Measurements from ENCODE around the gene JAZF1.

Gene JAZF1

DNA sequence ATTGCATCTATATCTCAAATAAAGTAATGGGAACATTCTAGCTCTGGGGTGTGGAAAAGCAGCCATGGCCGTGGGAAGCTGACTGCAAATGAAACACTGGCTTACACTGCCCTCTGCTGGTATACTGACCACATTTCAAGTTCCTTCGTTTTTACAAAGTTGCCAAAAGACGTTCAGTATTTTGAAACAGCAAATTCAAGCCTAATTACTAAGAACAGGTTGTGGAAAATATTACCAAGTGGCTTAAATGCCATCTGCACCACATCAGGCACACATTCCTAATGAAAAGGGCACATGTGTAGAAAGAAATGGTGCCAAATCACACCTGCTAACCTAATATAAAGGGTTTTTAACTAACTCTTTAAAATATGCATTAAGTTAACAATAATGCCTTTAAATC lies 83.9 kb downstream of the JAZF1 start:
- DNase-seq, result no peak

DNA sequence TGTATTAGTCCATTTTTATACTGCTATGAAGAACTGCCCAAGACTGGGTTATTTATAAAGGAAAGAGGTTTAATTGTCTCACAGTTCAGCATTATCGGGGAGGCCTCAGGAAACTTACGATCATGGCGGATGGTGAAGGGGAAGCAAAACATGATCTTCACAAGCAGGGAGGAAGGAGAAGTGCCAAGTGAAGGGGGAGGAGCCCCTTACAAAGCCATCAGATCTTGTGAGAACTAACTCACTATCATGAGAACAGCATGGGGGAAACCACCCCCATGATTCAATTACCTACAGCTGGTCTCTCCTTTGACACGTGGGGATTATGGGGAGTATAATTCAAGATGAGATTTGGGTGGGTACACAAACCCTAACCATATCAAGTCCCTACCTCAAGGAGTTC lies 85.4 kb downstream of the JAZF1 start:
- no peak for DNase-seq

DNA sequence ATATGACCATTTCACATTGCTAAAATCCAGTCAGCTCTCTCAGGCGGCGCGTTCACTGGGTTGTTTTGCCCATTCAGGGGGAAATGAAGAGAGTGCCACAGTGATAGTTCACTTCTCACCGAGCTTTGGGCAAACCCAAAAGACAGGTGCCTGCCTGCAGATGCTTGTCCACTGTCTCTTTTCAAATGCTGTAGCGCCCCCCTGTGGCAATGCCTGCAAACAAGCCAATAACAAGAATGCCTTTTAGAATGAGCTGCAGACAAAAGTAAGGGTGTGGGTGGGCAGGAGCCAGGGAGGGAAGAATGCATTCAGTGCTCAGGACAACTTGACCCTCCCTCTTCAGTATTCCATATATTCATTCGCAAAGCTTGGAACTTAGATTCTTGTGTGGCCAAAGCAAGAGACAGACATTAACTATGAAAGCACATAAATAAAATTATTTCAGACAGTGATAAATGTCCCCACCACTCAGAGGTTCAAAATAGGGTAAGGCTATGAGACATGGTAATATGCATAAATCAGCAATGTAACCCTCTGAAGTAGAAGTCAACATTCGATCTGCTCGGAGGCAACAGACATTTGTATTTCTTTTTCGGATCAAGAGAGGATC lies 86.9 kb downstream of the JAZF1 start:
- DNase-seq, result peak; percentile 26

DNA sequence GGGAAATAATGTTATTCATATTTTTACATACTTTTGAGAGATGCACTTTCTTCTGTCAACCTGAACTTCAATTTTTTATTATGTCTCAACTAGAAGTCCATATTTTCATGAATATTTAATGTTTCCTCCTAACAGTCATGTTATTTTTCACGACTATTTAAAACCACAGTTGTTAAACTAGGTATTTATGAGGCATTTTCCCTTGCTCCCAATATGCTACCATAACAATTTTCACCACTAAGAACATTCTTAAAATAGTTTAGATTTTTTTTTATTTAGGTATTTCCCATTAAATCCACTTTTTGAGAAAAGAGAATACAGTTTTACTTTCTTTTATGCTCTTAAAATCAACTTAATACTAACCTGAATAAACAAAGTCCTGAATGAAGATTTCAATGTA lies 89.4 kb downstream of the JAZF1 start:
- DNase-seq, result no peak

DNA sequence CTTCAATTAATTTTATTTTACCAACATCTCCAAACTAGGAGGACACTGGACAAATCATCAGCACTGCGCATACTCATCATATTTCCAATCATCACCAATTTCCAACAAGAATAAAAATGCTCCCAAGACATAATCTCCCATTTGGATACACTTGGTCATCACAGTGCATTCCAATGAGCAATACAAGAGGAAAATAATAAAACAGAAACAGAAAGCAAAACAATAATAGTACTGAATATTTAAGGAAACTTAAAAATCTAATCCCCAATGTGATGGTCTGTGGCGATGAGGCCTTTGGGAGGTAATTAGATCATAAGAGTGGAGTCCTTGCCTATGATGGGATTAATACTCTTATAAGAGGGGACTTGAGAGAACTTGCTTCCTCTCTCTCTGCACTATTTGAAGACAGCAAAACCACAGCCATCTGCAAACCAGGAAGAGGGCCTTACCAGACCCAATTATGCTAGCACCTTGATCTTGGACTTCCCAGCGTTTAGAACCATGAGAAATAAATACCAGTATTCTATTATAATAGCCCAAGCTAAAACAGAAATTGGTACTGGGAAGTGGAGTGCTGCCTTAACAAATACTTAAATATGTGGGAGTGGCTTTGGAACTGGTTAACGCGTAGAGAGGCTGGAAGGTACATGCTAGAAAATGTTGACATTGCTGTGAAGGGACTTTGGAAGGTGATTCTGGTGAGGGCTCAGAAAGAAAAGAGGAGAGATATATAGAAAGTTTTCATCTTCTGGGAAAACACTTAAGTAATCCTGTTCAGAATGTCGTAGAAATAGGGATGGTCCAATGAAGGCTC lies 91.5 kb downstream of the JAZF1 start:
- DNase-seq, result no peak

DNA sequence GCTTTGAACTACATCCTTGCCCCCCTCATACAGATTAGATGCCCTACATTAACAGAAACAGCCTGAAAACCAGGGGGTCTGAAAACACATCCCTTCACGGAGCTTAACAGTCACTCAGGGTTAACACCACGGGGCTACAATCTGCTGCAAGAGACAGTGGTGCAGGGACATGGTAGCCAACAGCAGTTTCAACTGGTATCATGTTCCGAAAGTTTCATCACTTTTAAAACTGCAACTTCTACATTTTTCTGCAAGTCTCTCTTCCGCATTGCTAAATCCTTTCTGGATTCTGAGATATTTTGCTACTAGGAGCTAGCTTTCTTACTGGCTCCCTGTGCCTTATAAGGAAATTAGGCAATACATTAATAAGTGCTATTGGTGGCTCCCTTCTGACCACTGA lies 92.6 kb downstream of the JAZF1 start:
- no peak for DNase-seq

DNA sequence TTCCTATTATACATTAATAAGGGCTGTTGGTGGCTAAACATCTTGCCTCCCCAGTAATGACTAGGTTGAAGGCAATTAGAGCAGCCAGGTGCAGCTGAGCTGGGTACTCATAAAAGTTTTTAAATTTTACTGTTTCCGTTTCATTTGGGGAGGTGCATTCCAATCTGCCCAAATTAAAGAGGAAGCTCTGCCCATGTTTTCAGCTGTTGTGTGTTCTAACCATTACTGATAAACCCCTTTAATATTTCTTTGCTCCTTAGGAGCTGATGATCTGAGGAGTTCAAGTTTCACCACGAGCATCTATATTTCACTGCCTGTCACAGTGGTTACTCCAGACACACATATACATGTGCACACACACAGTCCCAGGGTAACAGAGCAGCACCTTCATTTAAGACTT lies 94.4 kb downstream of the JAZF1 start:
- no peak for DNase-seq

DNA sequence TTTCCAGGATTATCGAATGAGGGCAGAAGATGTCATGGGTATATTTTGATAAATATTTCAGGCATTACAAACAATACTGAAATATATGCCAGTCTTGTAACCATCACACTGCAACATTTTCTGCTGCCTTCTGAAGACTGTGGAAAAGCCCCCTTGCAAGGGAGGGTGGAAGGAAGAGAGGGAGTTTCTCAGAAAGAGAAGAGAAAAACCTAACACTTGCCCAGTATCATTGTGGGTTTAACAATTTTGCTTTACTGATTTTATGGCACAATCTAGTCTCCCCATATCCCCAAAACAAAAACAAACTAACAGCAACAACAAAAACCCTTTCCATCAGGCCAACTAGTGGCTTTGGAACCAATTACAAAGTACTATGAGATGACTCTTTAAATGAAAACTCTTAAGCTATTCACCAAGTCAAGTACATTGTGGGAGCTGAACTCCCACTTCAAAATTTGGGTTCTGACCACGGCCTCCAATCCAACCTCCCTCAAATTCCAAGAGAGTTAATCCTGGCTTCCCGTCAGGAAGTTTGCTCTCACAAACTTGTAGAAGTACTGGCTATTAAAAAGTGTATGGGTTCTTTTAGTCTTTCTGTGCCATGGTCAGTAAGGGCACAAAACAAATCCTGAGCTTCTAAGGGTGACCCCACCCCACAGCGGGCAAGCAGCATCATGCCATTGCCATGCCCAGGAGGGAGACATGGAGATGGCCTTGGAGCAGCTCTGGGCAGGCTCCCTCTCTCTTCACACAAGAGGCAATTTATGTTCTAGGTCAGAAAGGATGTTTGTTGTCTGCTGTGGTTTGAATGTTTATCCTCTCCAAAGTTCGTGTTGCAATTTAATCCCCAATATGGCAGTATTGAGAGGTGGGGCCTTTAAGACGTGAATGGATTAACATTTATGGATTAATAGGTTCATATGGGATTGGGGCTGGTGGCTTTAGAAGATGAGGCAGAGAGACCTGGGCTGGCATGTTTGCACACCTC lies 96.3 kb downstream of the JAZF1 start:
- DNase-seq, result no peak

DNA sequence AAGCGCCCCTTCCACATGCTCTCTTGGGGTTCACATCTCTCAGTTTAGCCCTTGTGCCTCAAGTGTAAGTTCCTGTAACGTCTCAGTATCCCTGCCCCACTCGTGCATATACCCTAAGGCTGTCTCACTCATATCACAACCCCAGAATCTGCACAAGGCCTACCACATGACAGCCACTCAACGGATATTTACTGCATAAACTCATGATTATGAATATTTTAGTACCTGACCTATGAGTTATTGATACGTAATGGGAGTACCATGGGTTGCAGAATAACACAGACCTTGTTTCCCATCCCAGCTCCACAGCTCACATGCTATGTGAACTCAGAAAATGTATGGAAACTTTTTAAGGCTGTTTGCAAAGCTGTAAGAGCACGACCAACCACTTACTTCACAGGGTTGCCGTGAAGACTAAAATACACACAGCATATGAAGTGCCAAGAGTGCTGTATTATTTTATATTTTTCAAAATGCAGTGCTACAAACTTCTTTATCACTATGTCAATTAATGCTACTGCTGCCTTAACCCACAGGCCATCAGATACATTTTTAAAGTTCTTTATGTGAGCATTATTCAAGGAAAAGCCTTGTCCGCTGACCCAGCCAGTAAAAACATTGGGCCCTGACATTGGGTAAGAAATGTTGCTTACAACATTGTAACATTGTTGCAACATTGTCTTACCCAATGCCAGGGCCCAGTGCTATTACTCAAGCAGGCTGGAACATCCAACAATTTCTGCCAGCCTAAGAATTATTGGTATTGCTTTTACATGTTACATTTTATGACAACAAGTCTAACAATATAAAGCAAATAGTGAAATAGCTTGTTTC lies 97.2 kb downstream of the JAZF1 start:
- DNase-seq, result no peak

DNA sequence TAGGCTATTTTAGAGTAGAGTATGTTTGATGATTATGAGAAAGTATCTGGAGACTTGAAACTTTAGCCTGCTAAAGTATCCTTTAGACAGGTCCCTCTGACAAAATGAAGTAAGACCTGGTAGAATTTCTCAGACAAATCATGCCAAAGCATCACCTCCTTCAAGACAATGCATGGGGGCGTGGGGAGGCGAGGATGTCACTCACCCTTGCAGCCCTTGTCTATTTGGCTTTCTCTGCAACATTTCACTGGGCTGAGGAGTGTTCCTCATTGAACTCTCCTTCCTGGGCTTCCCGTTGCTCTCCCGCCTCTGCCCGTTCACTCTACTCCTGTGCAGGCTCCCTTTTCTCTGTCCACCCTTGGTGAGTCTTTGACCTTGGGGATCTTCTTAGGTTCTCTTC lies 98.5 kb downstream of the JAZF1 start:
- no peak for DNase-seq

DNA sequence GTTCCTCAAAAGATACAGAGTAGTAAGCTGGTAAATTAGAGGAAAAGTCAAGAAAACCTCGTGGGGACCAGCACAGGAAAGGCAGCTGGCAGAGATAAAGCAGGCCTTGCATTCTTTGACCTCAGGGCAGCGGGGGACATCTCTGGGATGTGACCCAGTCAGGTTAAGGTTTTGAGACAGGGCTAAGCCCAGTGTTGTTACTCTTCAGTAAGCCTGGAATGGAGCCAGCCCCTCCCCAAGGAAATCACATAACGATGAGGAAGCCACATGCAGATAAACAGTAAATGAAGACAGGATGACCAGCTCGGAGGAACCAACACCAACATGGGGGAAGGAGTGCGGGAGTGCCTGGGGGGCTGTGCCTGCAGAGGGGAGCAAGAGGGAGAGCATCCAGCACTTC lies 99.6 kb downstream of the JAZF1 start:
- DNase-seq, result no peak

DNA sequence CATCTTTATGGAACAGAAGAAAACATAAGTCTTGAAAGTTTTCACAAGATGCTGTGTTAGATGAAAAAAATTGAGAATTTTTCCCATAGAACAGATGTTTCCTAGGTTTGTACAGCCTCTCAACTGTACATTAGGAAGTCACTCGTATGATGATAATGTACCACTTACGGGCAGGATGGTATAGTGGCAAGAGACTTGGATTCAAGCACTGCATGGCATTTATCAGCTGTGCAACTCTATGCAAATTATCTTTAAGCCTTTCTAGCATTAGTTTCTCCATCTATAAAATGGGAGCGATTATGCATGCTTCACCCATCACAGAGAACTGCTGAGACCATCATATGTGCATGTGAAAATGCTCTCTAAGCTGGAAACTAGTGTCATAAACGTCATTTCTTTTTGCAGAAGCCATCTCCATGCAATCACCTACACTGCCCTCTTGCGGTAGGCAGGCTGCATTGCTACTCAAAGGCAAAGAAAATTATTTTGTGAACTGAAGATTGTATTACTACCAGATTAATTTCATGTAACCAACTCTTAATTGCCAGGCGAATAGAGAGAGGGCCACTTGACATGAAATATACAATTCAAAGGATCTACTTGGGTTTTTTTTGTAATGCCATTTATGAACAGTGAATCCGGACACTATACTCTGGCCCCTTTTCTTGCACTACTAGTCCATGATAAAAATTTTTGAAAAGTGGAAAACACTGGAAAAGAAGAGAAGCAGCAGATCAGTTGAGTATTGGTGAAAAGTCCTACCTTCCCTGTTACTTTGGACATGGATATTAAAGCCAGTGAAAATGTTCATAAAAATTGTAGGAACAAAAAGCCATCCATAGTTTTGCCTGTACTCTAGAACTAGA lies 102.3 kb downstream of the JAZF1 start:
- DNase-seq, result no peak

DNA sequence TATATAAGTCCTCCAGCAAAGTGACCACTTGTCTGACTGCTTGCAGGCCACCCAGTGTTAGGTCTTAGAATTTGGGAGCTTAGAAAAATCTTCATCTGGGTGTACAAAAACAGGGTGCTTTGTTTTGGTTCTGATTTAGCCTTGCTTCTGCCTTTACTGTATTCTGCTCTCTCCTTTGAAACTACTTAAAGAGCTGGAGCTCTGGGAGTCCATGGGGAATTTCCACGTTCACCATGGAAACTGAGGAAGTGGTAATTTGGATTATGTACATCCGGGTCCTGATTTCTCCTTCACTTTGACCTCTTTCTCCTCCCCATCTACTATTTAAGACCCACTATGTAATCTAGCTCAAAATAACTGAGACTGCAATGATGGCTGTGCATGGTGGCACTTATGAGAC lies 103.0 kb downstream of the JAZF1 start:
- no peak for DNase-seq

DNA sequence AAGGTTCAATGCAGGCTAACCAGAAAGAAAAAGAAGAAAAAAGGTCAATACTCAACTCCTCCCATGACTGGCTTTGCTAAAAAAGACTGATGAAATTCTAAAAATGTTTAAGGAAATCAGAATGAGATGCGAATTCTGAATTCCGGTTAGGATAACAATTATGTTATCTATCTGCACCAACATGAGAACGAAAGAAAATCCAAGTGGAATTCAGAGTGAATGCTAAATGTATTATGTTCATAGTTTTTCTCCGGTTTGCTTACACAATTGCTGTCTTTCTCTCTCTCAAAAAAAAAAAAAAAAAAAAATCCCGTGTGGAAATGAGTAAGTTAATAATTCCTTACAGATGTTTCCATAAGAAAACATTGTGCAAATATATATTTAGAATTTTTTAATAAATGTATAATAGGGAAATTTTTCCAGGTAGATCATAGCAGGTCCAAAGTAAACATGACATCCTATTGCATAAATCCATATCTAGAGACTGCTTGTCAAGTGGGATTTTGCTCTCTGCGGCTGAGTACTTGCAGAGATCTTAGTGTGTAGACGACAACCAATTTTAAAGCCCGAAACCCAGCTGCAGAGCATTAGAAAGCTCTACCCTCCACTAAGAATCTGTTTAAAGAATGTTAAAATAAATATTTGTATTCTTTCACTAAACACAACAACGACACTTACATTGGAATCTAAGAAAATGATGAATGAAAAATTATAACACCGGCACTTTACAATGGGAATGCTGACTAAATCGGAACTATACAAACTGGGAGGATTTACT lies 104.0 kb downstream of the JAZF1 start:
- DNase-seq, result no peak

DNA sequence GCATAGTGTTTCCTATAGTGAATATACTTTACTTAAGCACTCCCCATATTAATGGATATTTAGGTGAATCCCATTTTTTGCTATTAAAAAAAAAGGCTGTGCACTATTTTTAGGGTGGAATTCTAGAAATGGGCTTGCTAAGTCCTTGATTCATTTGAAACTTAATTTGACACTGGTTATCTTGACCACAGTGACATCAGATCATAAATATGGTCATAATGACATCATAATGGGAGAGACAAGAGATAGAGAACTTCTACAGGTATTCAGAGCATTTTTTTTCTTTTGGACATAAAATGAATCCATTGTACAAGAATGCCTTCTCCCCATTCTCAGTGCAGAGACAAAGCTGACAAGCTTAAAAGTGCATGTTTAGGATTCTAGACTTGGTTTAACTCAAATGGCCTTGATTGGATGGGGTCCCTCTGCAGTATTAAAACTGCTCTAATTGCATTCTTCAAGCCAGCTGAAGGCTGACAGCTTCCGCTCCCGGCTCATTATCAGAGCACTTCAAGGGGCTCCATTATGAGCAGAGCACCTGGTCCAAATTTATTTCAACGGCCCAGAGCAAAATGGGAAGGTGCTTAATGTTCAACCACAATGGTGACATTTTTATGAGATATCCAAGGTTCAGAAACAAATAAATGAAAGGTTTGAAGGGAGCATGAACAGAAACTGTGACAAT lies 104.8 kb downstream of the JAZF1 start:
- no peak for DNase-seq

DNA sequence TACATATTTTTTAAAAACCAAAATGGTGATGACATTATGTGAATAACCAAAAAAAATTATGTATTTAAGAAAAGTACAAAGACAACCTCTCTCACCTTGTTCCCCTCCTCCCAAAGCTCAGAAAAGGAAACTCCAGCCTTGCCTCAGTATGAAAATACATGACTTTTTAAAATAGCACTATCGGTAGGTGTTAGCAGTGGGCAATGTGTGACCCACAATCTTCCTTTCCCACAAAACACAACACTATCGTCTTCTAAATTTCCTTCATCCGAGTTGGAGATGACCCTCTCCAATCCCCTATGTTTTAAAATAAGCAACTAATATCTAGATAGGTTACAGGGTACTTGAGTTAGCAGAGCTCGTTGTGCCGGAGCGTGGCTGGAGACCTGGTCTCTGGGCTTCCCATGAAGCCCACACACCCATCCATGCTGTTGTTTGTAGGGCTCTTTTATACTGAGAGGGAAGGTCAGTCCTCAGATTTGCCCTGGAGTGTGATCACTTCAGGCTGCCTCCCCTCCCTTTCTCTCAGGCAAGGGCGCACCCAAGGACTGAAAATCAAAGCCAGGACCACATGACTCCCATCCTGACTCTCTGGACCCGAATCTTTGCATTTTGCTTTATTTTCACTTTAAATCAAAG lies 107.6 kb downstream of the JAZF1 start:
- DNase-seq, result no peak

DNA sequence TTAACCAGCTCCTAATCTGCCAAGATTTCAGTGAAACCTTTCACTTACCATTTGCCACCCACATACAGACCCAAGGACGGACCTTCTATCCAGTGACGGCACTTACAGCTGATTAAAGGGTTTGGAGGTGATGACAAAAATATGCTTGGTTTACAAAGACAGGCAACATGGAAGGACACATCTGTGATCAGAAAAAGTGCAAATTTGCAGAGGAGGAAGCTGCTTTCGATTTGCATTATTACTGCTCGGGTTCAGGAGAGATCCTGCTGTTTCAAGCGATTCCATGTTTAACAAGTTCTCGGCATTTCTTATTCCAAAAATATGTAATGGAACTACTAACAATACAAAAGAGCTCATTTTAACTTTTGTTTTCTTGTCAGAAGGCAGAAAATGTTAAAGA lies 109.0 kb downstream of the JAZF1 start:
- DNase-seq, result no peak

DNA sequence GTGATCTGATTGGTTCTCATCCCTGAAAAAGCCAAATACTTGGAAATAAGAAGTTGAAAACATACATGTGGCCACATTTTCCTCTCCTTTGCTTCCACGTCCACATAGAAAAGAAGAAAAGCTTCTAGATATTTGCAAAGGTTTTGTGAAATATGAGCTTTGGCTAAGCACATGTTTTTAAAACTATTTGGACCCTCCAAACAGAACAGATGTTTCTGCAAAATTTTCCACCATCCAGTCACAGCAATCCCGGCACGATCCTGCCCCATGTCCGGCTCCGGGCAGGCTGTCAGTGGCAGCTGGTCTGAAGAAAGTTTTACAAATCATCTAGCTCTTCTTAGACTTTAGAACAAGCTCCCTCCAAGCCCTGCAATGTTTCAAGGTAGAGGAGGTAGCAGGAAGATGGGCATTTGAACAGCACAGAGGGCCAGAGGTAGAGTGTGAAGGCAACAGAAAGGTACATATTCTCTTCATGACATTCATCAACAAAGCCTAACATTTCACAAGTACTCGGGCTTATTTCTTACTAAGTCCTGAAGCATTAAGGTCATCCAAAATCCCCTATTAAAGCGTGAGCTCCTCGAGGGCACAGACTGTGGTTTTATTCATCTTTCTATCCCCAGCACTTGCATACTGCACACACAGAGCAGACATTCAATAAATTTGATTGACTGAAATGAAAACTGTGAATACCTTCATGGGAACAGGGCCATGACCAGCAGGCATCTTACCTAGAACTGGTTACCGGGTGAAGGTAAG lies 110.1 kb downstream of the JAZF1 start:
- no peak for DNase-seq

DNA sequence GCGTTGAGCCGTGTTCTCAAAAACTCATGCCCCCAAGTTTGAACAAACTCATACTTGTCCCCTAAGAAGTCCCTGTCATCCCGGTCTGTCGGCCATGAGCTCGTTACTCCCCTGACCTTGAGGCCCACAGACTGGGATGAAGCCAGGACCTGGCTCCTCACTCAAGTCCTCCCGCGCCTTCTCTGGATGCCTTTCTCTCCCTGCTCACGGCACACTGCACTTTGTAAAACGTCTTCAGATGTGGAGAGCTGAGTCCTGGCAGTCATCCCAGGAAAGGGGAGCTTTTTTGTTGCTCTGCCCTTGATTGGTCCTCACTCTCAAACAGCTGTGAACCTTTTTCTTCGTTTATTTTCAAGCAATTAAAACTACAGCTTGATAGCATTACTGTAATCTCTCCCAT lies 110.8 kb downstream of the JAZF1 start:
- no peak for DNase-seq

Measured in 8988T (cell line).